GF-D8 (cell line): ENCODE data around the gene RBM33.

Experiments
- DNase-seq: peaks from one replicate; lab custom pipeline; 2025; lab: John Stamatoyannopoulos, UW

The RBM33 gene

DNA sequence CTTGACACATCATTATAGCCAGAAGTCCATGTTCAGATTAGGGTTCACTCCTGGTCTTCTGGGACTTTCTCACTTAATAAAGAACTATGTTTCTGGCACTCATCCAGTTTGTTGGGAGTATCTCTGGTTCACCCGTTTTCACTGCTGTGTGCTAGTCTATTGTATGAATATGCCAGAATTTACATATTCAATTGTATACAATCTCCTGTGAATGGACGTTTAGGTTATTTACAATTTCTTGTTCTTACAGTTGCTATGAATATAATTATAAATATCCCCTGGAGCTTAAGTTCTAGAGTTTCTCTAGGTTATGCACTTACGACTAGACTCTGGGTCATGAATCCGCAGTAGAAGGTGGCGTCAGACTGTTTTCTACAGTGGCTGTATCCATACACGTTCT lies 20.0 kb upstream of the RBM33 start:
- DNase-seq = no peak

DNA sequence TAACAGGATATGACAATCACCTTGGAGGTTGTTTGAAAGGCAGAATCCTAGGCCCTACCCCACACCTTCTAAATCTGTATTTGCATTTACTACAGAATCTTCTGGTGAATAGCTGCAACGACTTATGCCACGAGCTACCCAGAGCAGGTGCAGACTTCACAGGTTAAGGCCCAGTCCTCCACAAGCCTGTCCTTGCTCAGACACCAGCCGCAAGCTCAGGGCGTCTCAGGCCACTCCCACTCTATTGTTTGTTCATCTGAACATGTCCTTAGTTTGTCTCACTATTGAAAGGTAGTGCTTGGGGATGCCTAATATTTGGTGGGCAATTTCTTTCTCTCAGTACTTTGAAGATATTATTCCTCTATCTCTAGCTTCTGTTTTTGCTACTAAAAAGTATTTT lies 18.9 kb upstream of the RBM33 start:
- DNase-seq = no peak

DNA sequence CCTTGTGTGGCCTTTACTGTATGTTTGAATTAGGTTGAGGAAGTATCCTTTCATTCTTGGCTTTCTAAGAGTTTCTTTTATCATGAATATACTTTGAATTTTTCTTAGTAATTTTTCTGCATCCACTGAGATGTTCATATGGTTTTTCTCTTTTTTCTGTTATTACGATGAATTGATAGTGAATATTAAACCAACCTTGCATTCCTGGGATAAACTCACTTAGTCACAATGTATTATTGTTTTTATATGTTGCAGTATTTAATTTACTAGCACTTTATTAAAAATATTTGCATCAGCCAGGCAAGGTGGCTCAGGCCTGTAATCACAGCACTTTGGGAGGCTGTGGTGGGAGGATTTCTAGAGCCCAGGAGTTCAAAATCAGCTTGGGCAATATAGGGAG lies 15.3 kb upstream of the RBM33 start:
- DNase-seq = no peak

DNA sequence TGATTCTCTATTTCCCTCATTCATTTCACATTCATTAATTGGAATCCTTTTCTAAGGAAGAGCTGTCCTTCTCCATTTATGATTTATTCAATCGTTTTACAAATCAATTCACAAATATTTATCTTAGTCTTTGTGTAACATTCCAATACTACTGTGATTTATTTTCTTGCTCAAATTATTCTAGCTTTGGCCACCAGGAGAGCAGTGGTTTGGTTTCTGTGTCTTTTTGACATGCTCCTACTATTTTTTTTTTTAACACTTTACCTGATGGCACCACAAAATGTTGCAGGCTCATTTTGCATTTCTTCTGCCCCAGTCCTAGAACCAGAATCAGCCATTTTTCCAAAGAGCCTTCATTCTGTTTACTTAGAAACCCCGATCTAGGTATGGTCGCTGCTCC lies 13.3 kb upstream of the RBM33 start:
- DNase-seq = no peak

DNA sequence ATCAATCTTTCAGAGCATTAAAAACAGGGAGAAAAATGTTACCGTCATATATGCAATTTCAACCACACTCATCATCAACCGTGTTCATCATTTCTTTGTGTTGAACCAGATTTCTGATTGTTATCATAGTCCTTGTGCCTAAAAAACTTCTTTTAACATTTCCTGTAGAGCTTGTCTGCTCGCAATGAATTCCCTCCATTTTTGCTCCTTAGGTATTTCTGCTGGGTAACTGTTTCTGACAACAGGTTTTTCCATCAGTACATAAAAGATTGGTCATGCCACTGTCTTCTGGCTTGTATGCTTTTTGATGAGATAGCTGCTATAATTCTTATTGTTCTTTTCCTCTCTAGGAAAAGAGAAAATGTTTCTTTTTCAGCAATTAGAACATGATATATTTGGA lies 8.6 kb upstream of the RBM33 start:
- no peak for DNase-seq

DNA sequence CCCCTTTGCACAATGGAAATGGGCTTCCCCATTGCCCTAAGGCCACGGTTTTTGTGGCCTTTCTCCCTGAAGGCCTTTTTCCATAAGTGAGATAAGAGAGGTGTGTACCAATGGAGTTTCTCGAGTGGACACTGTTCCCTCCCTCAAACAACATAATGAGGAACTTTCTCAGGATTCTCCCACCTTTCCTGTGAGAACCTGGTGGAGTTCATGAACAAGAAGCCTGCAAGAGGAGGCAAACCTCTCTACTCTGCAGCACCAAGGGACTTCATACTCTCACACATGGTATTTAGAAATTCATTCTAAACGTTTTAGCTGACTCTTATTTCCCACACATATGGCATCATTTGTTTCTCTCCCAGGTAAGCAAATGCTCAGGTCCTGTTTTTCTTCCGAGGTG lies 7.3 kb upstream of the RBM33 start:
- DNase-seq = no peak

DNA sequence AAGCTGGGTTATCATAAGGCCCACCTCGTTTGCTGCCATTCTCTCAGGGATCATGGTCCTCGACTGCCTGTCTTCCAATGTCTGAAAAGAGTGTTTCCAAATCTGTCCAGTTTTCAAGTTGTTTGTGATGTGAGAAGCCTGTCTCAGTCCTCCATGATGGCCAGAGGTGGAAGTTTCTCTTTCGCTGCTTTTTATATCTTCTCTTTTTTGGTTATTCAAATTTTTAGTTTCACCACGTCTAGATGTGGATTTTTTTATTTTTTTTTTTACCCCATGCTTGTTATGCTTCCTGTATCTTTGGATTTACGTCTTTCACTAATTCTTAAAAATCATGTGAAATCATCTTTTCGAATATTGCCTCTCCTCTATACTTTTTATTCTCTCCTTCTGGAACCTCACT lies 6.1 kb upstream of the RBM33 start:
- DNase-seq = no peak

DNA sequence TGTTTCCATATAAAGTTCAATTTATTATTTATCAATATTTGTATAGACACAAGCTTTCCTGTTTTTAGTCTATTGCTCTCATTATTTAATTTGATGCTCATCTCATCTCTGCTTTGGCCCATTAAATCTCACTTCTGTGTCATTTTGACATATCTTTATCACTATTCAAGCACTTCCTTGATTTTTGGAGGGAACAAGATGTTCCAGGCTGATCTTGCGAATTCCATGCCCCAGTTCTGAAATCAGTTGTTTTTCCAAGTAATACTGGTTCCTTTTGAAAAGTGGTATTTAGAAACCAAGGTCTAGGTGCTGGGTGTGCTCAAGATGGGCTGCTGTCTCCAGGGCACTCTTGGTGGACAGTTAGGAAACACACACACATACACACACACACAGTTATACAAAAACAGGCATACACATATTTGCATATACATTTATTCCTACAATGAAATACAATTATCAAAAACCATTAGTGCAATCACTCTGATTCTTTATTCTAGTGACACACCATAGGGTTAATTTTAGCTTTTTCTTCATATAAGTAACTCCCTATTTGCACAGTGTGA lies 4.4 kb upstream of the RBM33 start:
- no peak for DNase-seq

DNA sequence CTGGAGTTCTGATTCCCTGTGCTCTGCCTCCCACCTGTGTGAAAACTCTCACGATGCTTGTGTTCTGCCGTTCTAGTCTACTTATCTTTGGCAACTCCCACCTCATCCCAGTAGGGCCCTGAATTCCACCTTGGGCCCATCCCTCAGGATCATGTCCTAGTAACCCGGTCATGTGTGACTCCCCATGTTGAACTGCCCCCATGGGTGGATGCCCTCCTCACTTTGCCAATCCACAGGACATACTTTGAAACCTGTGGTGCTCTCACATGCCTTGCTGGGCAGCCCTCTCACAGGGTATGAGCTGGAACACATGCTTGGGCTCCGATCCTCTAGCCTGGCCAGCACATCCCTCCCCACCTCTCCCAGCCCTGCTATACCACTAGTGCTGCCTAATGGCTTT lies 3.8 kb upstream of the RBM33 start:
- DNase-seq = no peak

DNA sequence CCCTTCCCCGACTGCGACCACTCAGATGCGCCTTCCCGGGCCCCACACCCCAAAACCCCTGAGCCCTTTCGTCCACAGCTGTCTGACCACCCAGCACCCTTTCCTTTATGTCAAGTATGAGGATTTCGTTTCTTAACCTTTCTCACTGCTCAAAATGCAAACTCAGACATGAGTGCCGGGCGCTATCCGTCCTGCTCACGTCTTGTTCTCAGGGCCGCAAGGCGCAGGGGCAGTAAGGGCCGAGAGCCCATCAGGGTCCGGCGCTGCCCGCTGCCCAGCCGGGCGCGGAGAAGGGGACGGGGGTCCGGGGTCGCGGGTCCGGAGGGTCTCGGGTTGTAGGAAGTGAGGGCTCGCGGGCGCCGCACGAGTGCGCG lies 670 bp upstream of the RBM33 start:
- DNase-seq = no peak

DNA sequence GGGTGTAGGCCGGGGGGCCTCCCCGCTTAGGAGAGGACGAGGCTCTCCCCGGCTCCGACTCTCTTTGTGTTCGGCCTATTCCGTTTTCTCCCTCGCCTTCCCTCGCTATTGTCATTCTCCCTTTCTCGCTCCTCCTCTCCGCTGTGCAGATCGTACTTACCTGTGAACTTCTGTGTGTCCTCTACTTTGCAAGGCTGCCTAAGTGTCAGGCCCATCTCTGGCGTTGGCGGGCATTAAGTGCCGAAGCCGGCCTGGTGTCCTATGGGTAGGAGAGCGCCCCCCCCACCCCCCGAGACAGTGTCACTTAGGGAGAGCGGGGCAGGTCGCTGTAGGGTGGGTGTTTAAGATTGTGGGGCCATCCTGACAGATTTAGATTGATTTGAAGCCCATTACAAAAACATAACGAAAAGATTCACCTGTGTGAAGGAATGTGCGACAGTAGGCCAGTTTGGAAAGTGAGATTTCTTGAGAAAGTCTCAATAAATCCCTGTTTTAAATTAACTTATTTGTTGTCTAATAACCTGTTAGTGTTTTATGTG lies 579 bp downstream of the RBM33 start:
- DNase-seq = no peak

DNA sequence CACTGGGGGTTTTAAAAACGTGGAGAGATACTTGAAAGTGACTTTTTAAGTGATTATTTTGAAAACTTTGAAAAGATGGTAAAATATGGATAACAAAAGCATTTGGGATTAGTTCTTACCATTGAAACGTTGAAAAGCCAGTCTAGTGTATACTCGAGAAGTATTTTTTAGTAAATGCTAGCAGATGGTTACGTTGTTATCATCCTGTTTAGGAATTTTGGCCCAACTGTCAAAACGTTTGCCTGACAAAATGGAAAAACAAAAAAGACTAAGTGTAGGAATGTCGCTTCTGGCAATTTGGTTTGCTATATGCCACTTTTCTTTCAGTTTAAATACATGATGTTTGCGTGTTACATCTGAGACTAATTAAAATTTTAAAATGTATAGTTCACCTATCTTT lies 1.2 kb downstream of the RBM33 start:
- no peak for DNase-seq

DNA sequence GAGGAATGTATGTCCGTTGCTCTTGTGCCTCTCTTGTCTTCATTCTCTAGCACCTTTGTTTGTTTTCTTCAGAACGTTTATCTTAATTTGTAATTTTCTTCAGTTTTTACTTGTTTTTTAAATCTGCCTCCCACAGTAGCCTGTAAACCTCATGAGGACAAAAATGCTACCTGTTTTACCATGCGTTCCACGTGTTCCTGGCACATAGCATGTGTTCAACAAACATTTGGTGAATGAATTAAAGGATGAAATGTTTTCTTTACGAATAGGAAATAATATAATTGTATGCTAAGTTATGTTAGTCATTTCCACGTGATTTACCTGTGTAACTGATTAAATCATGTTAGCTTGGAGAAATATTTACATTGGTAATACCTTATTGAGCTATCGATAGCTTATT lies 2.2 kb downstream of the RBM33 start:
- no peak for DNase-seq

DNA sequence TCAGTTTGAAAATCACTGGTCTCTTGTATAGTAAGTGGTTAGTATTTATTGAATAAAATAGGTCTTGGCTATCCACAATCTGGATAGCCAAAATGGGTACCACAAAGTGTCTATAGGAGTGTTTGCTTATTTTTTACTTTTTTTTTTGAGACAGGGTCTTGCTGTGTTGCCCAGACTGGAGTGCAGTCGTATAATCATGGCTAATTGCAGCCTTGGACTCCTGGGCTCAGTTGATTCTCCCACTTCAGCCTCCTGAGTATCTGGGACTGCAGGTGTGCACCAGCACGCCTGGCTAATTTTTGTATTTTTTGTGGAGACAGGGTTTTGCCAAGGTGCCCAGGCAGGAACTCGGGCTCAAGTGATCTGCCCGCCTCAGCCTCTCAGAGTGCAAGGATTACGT lies 2.8 kb downstream of the RBM33 start:
- DNase-seq = no peak

DNA sequence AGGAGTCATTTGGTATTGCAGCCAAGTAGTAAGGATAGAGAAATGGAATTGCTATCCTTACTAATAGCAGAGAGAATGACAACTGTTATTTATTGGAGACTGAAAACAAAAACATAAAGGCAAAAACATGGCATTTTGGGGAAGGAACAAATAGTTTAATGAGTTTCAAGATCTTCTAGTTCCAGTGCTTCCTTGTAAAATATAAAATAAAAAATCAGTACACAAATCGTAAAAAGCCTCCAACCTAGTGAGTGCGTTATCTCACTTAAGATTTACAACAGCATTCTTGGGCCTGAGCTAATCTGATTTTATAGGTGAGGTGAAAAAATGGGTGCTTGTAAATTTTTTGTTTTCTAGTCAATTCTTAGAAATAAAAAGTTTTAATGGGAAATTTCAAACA lies 3.3 kb downstream of the RBM33 start:
- DNase-seq = no peak

DNA sequence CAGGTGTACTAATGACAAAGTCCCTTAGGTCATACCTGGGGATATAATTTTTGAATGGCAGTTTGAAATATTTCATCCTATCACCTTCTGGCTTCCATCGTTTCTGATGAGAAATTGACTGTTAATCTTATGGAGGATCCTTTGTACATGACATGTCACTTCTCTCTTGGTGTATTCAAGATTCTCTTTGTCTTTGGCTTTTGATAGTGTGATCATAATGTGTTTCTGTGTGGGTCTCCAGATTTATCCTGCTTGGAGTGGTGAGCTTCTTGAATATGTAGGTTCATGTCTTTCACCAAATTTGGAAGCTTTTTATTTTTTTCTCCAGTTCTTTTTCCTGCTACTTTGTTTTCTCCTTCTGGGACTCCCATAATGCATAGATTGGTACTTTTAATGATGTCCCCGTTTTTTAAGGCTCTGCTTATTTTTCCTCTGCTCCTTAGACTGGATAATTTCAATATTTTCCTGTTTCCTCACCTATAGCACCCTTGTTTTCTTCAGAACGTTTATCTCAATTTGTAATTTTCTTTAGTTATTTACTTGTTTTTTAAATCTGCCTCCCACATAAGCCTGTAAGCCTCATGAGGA lies 4.4 kb downstream of the RBM33 start:
- DNase-seq = no peak

DNA sequence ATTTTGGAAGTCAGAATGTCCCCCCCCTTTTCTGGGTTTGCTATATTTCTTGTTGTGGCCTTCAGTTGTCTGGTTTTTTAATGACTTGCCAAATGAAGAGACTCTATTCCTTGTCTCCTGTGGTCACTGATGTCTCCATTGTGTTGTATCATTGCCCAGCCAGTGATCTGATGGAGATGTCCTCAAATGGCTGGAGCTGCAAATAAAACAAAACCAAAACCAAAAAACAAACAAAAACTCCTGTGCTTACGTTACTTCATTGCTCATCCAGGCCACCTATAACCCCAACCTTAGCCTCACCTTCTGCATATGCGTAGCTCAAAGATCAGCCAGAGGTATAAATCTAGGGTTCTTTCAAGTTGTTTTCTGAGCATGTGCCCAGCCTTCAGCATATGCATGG lies 5.1 kb downstream of the RBM33 start:
- no peak for DNase-seq

DNA sequence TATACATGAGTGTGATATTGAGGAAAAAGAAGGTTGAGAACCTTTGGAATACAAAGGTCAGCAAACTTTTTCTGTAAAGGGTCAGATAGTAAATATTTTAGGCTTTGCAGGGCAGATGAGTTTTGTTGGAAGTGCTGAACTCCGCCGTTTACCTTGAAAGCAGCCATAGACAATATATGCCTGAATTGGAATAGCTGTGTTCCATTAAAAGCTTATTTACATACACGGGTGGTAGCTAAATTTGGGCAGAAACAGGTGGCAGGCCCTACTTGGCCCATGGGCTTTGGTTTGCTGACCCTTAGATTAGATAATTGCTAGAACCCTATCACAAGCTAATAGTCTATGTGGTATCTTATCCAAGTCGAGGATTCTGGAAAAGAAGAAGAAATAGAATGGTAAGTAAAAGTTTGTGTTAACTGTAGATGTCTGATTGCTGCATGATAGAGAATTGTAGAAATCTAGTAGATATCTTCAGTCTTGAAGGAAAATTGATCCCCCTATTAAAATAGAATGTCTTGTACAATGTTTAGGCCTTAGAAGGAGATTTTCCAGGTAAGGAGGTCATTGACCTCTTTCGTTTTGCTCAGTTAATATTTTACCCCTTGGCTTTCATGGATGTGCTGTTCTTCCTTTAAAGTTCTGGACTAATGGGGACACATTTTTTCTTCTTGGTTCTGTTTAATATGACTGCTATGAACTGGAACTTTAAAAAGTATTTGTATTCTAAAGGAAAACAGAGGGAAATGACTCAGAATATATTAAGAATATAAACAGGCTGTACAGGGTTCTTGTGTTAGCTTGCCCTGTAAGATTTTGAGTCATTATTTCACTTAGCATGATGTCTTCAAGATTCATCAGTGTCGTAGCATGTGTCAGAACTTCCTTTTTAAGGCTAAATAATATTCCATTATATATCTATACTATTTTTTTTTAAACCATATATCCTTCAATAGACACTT lies 8.0 kb downstream of the RBM33 start:
- DNase-seq = no peak

DNA sequence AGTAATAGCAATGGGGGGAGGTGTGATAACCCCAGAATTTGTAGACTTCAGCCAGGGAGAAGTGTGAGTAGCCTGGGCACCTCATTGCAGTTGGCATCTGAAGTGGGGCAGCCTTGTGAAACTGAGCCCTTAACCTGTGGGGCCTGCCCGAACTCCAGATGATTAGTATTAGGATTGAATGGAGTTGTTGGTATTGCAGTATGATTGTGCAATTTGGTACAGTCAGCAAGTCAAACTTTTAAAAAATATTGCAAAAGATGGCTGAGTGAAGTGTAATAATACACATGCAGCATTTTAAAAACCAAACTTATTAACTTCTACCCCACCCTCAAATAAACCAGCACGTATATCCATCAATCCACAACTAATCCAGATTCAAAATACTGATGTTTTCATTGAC lies 9.3 kb downstream of the RBM33 start:
- no peak for DNase-seq

DNA sequence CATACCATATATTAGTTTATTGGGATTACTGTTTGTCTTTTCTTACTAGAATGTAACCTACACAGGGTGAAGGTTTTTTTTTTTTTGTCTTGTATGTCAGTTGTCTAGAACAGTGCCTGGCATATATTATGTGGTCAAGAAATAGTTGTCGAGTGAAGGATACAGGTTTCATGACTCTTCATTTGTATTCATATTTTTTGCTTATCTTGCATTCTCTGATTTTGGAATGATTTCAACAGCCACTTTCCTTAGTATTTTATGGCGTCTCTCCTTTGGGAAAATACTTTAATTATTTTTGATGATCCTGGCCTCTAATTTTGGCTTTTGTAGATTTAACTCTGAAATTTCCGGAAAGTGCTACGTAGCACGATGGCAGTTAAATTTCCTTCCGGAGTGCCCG lies 12.4 kb downstream of the RBM33 start:
- no peak for DNase-seq

DNA sequence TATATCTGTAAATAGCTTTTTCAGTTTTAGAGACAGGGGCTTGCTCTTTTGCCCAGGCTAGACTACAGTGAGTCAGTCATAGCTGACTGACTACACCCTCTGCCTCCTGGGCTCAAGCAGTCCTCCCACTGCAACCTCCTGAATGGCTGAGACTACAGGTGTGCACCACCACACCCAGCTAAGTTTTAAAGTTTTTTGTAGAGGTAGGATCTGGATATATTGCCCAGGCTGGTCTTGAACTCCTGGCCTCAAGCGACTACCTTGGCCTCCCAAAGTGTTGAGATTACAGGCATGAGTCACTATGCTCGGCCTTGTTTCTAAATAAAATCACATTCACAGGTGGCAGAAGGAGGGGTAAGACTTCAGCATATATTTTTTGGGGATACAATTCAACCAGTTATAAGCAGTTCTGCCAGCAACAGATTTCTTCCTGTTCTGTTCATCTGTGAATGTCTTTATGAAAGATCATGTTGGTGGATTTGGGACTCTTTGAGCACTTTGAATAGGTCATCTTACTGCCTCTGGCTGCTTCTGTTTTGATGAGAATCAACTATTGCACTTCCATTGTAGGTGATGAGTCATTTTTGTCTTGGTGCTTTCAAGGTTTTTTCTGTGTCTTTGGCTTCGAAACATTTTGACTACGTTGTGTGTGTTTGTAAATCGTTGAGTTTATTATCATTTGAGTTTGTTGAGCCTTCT lies 15.7 kb downstream of the RBM33 start:
- no peak for DNase-seq

DNA sequence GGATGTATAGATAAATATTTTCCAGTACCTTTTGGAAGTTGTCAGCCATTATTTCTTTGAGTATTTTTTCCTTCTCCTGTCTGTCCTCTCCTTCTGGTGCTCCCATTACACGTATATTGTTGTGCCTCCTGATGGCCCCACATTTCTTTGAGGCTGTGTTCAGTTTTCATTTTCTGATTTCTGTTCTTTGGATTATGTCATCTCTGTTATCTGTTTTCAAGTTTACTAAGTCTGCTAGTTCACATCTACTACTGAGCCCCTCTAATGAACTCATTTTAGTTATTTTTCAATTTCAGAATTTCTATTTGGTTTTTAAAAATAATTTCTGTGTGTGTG lies 16.3 kb downstream of the RBM33 start:
- DNase-seq = no peak
